ENCODE results near the gene ERG. TPM values are rescaled to one million over a fixed set of nuclear protein-coding genes. Genes with fewer than 3 reads are reported as not detected.

The ERG gene
- total and polyA plus RNA-seq, 2 donors (not counting 1 experiment from before 2014, with no cell fraction given): under 0.01 TPM; not detected in 1

GRCh38 chr21:38511662-38512243, 13.5 kb upstream of the ERG start:
- DNase-seq (ENCODE audit: low read depth in 2 of 2): no peak
- Histone ChIP-seq H3K27me3 (ENCODE audit: control insufficient read depth, insufficient read depth, low read length) (peaks cover 3% of the 10 kb centered on the region), H3K27ac (ENCODE audit: insufficient read depth, low read length) (no peak overlapping the region), H3K4me1 (ENCODE audit: control insufficient read depth, extremely low read depth, insufficient read depth, low read length) (no peaks in the 10 kb centered on the region), H3K36me3 (ENCODE audit: control insufficient read depth, insufficient read depth, low read length) (no peaks in the 10 kb centered on the region), H2AFZ (ENCODE audit: low read length) (no peak overlapping the region), H3K4me2 (ENCODE audit: extremely low read depth, insufficient read depth, low read length) (no peak overlapping the region), H4K20me1 (ENCODE audit: control insufficient read depth, extremely low read depth, insufficient read depth, low read length) (no peaks in the 10 kb centered on the region), H3K4me3 (replicated peaks in 1 of 4; ENCODE audit: control extremely low read depth in 1 of 4, insufficient read depth in 1 of 4, low read depth in 3 of 4, low read length in 4 of 4) (no peak overlapping the region), H3K9me3 (ENCODE audit: control insufficient read depth, insufficient read depth, low read depth, low read length) (no peaks in the 10 kb centered on the region), H3K9ac (ENCODE audit: insufficient read depth, low read length) (no peak overlapping the region), H3K79me2 (ENCODE audit: control insufficient read depth, insufficient read depth, low read length) (no peaks in the 10 kb centered on the region)
- no peak for TF ChIP-seq CTCF (conservative IDR thresholded peaks at IDR 0.05 in 1 of 2, IDR thresholded peaks at IDR 0.05 in 1 of 2; ENCODE audit: low read depth in 1 of 2, low read length in 2 of 2)
- no peak for TF ChIP-seq EZH2 (IDR thresholded peaks at IDR 0.05; ENCODE audit: low read length, missing control alignments)

GRCh38 chr21:38511198-38511597, 12.9 kb upstream of the ERG start:
- Histone ChIP-seq H3K4me3 (replicated peaks in 1 of 4; ENCODE audit: control extremely low read depth in 1 of 4, insufficient read depth in 1 of 4, low read depth in 3 of 4, low read length in 4 of 4) (no peak overlapping the region), H3K9ac (ENCODE audit: insufficient read depth, low read length) (no peak overlapping the region), H2AFZ (ENCODE audit: low read length) (no peak overlapping the region), H3K4me1 (ENCODE audit: control insufficient read depth, extremely low read depth, insufficient read depth, low read length) (no peaks in the 10 kb centered on the region), H3K27me3 (ENCODE audit: control insufficient read depth, insufficient read depth, low read length) (peaks cover 3% of the 10 kb centered on the region), H4K20me1 (ENCODE audit: control insufficient read depth, extremely low read depth, insufficient read depth, low read length) (no peaks in the 10 kb centered on the region), H3K36me3 (ENCODE audit: control insufficient read depth, insufficient read depth, low read length) (no peaks in the 10 kb centered on the region), H3K79me2 (ENCODE audit: control insufficient read depth, insufficient read depth, low read length) (no peaks in the 10 kb centered on the region), H3K27ac (ENCODE audit: insufficient read depth, low read length) (no peak overlapping the region), H3K9me3 (ENCODE audit: control insufficient read depth, insufficient read depth, low read depth, low read length) (no peaks in the 10 kb centered on the region), H3K4me2 (ENCODE audit: extremely low read depth, insufficient read depth, low read length) (no peak overlapping the region)
- TF ChIP-seq EZH2 (IDR thresholded peaks at IDR 0.05; ENCODE audit: low read length, missing control alignments): no peak
- TF ChIP-seq CTCF (conservative IDR thresholded peaks at IDR 0.05 in 1 of 2, IDR thresholded peaks at IDR 0.05 in 1 of 2; ENCODE audit: low read depth in 1 of 2, low read length in 2 of 2): no peak
- no peak for DNase-seq (ENCODE audit: low read depth in 2 of 2)

- no peaks in the 10 kb centered on the region for H3K9me3 ChIP-seq (ENCODE audit: control insufficient read depth, insufficient read depth, low read depth, low read length)
- no peak for TF ChIP-seq EZH2 (IDR thresholded peaks at IDR 0.05; ENCODE audit: low read length, missing control alignments)
- TF ChIP-seq CTCF (conservative IDR thresholded peaks at IDR 0.05 in 1 of 2, IDR thresholded peaks at IDR 0.05 in 1 of 2; ENCODE audit: low read depth in 1 of 2, low read length in 2 of 2): no peak
These were observed 9.2 kb upstream of the ERG start for GRCh38 chr21:38507374-38507942.

More at GRCh38 chr21:38507374-38507942, 9.2 kb upstream of the ERG start:
- Histone ChIP-seq H3K4me3 (replicated peaks in 1 of 4; ENCODE audit: control extremely low read depth in 1 of 4, insufficient read depth in 1 of 4, low read depth in 3 of 4, low read length in 4 of 4) (no peak overlapping the region), H3K27ac (ENCODE audit: insufficient read depth, low read length) (no peak overlapping the region), H3K36me3 (ENCODE audit: control insufficient read depth, insufficient read depth, low read length) (no peaks in the 10 kb centered on the region), H3K9ac (ENCODE audit: insufficient read depth, low read length) (no peak overlapping the region), H3K4me1 (ENCODE audit: control insufficient read depth, extremely low read depth, insufficient read depth, low read length) (peaks cover 4% of the 10 kb centered on the region), H2AFZ (ENCODE audit: low read length) (no peak overlapping the region), H3K4me2 (ENCODE audit: extremely low read depth, insufficient read depth, low read length) (no peak overlapping the region), H3K79me2 (ENCODE audit: control insufficient read depth, insufficient read depth, low read length) (no peaks in the 10 kb centered on the region), H3K27me3 (ENCODE audit: control insufficient read depth, insufficient read depth, low read length) (peaks cover 3% of the 10 kb centered on the region), H4K20me1 (ENCODE audit: control insufficient read depth, extremely low read depth, insufficient read depth, low read length) (no peaks in the 10 kb centered on the region)
- no peak for DNase-seq (ENCODE audit: low read depth in 2 of 2)

All from fibroblast of lung (primary cell).